Activated T-cell treated with anti-CD3 and anti-CD28 coated beads for 1 hour (primary cell): ENCODE results near the gene ZNF442.
"Not testable (repeated sequence)": the region's sequence is repeated elsewhere in the genome, so short reads cannot be mapped to it uniquely, and the experiment has no call there.

Experiments
- DNase-seq: peaks from one replicate; pipeline ENCODE4 v3.0.0-alpha.2; 2020; ENCODE audit warnings: low read depth

ZNF442 gene

GRCh38 chr19:12330340-12330739 is 35.1 kb downstream of the ZNF442 start:
- DNase-seq, result no peak

DNA sequence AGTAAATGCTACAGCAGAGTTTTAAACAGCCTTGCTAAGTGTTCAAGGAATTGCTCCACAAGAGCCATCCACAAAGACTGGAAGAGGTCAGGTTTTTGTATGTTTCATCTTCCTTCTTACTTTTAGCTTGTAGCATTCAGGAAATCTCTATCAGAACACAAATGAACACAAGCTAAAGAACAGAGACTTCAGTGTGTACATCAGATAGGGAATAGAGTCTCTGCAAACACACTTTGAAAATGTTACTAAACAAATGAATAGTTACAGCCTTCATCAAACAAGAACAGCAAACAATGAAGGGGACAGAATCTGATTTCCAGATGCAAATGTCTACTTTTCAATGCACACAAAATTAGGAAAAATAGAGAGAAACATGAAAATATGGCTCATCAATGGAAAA is 39.8 kb downstream of the ZNF442 start:
- DNase-seq, result no peak

DNA sequence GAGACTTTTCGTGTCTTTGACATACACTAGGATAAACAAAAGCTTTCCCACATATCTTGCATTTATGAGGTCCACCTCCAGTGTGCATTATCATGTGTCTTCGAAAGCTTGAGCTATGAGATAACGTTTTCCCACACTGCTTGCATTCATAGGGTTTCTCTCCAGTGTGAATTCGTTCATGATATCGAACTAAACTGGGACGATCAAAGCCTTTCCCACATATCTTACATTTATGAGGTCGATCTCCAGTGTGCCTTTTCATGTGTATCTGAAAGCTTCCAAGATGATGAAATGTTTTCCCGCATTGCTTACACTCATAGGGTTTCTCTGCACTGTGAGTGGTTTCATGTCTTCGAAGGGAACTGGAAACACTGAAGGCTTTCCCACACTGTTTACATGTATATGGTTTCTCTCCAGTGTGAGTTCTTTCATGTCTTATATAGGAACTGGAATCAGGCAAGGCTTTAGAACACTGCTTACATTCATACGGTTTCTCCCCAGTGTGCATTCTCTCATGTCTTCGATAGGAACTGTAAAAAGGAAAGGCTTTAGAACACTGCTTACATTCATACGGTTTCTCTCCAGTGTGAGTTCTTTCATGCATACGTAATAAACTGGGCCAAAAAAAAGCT is 46.6 kb downstream of the ZNF442 start:
- DNase-seq, result no peak

- no peak for DNase-seq
These were observed 50.9 kb downstream of the ZNF442 start for GRCh38 chr19:12314553-12314952.

DNA sequence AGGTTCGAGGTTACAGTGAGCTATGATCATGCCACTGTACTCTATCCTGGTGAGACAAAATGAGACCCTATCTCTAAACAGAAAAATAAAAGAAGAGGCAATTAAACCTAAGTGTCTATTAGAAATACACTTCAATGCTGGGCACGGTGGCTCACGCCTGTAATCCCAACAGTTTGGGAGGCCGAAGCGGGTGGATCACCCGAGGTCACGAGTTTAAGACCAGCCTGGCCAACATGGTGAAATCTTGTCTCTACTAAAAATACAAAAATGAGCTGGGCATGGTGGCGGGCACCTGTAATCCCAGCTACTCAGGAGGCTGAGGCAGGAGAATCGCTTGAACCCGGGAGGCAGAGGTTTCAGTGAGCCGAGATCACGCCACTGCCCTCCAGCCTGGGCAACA is 56.6 kb downstream of the ZNF442 start:
- DNase-seq, result not testable (repeated sequence)
